Breast epithelium (tissue), 3 donors: ENCODE results near the gene CALR.

Source experiments
- CTCF ChIP-seq, 3 donors: fragments of 450-650 bp; IDR thresholded peaks; one replicate each; pipeline ENCODE4 v1.5.1; 2016 to 2017; ENCODE audit warnings: antibody characterized with exemption in 3 of 3, mild to moderate bottlenecking in 3 of 3, moderate library complexity in 3 of 3
- POLR2A ChIP-seq: fragments of 450-650 bp; IDR thresholded peaks from one replicate; pipeline ENCODE4 v1.6.1; 2016; ENCODE audit warnings: antibody characterized with exemption, mild to moderate bottlenecking, moderate library complexity

GRCh38 chr19:12982648-12983047 is 44.2 kb downstream of the CALR start:
- TF ChIP-seq CTCF (IDR thresholded peaks at IDR 0.05) = no peak
- no peak for TF ChIP-seq POLR2A
